ENCODE data around the gene TSPAN9. TPM values are rescaled to one million over a fixed set of nuclear protein-coding genes. Genes with fewer than 3 reads are reported as not detected.

Gene TSPAN9
- total RNA-seq, 4 donors from 2014 or later = 13.7 to 35.4 (median 26.7) TPM

- intact Hi-C loops (cut with DNase I) = no loop called here
These were observed 152.4 kb downstream of the TSPAN9 start for GRCh38 chr12:3229577-3229976.

GRCh38 chr12:3230758-3231375, 153.7 kb downstream of the TSPAN9 start:
- 82% methylated on average over 13 of the region's 14 CpGs for WGBS
- Histone ChIP-seq H3K9me3 (peaks cover 0 to 7% (median 4%) of the 10 kb centered on the region in 4 donors), H3K27me3 (no peaks in the 10 kb centered on the region), H3K4me3 (no peak overlapping the region), H3K4me1 (peaks cover 0 to 23% (median 17%) of the 10 kb centered on the region in 4 donors), H3K27ac (replicated peaks in 1 of 4) (no peak overlapping the region), H3K36me3 (peaks cover 0 to 3% (median 0%) of the 10 kb centered on the region in 4 donors)
- intact Hi-C loops (cut with DNase I) = no loop called here
- DNase-seq (ENCODE audit: extremely low spot score) = no peak
- TF ChIP-seq EP300 (IDR thresholded peaks at IDR 0.05) (no peak), POLR2AphosphoS5 (IDR thresholded peaks at IDR 0.05) (no peak), CTCF (IDR thresholded peaks at IDR 0.05) (no peak), POLR2A (IDR thresholded peaks at IDR 0.05; ENCODE audit: low read depth) (no peak)

More at GRCh38 chr12:3229577-3229976, 152.4 kb downstream of the TSPAN9 start:
- TF ChIP-seq POLR2AphosphoS5 (IDR thresholded peaks at IDR 0.05) (no peak), EP300 (IDR thresholded peaks at IDR 0.05) (no peak)
- Histone ChIP-seq H3K27ac (replicated peaks in 1 of 4) (no peak overlapping the region), H3K4me3 (no peak overlapping the region), H3K9me3 (peaks cover 0 to 7% (median 4%) of the 10 kb centered on the region in 4 donors), H3K36me3 (peaks cover 0 to 3% (median 0%) of the 10 kb centered on the region in 4 donors), H3K4me1 (peaks cover 0 to 35% (median 17%) of the 10 kb centered on the region in 4 donors), H3K27me3 (no peaks in the 10 kb centered on the region)
- WGBS = 90% methylated on average over 4 of the region's 5 CpGs
- no peak for DNase-seq (ENCODE audit: extremely low spot score)

GRCh38 chr12:3231399-3231876, 154.3 kb downstream of the TSPAN9 start:
- Histone ChIP-seq H3K9me3 (peaks cover 0 to 7% (median 4%) of the 10 kb centered on the region in 4 donors), H3K27ac (replicated peaks in 1 of 4) (no peak overlapping the region), H3K36me3 (peaks cover 0 to 3% (median 0%) of the 10 kb centered on the region in 4 donors), H3K4me3 (no peak overlapping the region), H3K27me3 (no peaks in the 10 kb centered on the region), H3K4me1 (peaks cover 0 to 24% (median 21%) of the 10 kb centered on the region in 4 donors)
- no peak for DNase-seq (ENCODE audit: extremely low spot score)
- TF ChIP-seq POLR2A (IDR thresholded peaks at IDR 0.05; ENCODE audit: low read depth) (no peak), POLR2AphosphoS5 (IDR thresholded peaks at IDR 0.05) (no peak), CTCF (IDR thresholded peaks at IDR 0.05) (no peak), EP300 (IDR thresholded peaks at IDR 0.05) (no peak)
- WGBS = 90% methylated on average over 12 of the region's 19 CpGs
- intact Hi-C loops (cut with DNase I) = no loop called here

GRCh38 chr12:3233797-3234196, 156.6 kb downstream of the TSPAN9 start:
- Histone ChIP-seq H3K27me3 (no peaks in the 10 kb centered on the region), H3K27ac (replicated peaks in 1 of 4) (no peak overlapping the region), H3K9me3 (peaks cover 0 to 2% (median 0%) of the 10 kb centered on the region in 4 donors), H3K36me3 (peaks cover 0 to 3% (median 0%) of the 10 kb centered on the region in 4 donors), H3K4me1 (peaks cover 0 to 33% (median 29%) of the 10 kb centered on the region in 4 donors), H3K4me3 (no peak overlapping the region)
- intact Hi-C loops (cut with DNase I) = no loop called here
- DNase-seq (ENCODE audit: extremely low spot score) = no peak
- TF ChIP-seq POLR2A (IDR thresholded peaks at IDR 0.05; ENCODE audit: low read depth) = no peak
- TF ChIP-seq EP300 (IDR thresholded peaks at IDR 0.05) = no peak
- TF ChIP-seq POLR2AphosphoS5 (IDR thresholded peaks at IDR 0.05) = no peak
- TF ChIP-seq CTCF (IDR thresholded peaks at IDR 0.05) = no peak
- 50% methylated on average over 4 of the region's 5 CpGs for WGBS

GRCh38 chr12:3236345-3237187, 159.4 kb downstream of the TSPAN9 start:
- intact Hi-C loops (cut with DNase I) = no loop called here
- 66% methylated on average over 16 of the region's 16 CpGs for WGBS
- no peak overlapping the region for H3K27ac ChIP-seq (replicated peaks in 1 of 4)
- DNase-seq (ENCODE audit: extremely low spot score) = no peak
- no peak overlapping the region for H3K4me3 ChIP-seq
- peaks cover 0 to 6% (median 0%) of the 10 kb centered on the region in 4 donors for H3K36me3 ChIP-seq
- no peaks in the 10 kb centered on the region for H3K27me3 ChIP-seq
- TF ChIP-seq CTCF (IDR thresholded peaks at IDR 0.05) (no peak), POLR2AphosphoS5 (IDR thresholded peaks at IDR 0.05) (peak in 1 of 2 donors; percentile 38)
- H3K9me3 ChIP-seq = no peaks in the 10 kb centered on the region
- peaks cover 0 to 41% (median 29%) of the 10 kb centered on the region in 4 donors for H3K4me1 ChIP-seq
